ENCODE measurements around the gene SEMA4C.

Gene SEMA4C

GRCh38 chr2:96819128-96819875 lies 50.6 kb downstream of the SEMA4C start:
- no peak for ATAC-seq

- ATAC-seq, result no peak
Measured at GRCh38 chr2:96817882-96818281, 52.0 kb downstream of the SEMA4C start.

- ATAC-seq, result no peak
Measured at GRCh38 chr2:96816836-96817702, 52.8 kb downstream of the SEMA4C start.

- peak; percentile 89 to 92 for ATAC-seq
Measured at GRCh38 chr2:96816127-96816835, 53.6 kb downstream of the SEMA4C start, which contains the start of gene CNNM3. CNNM3 (plus strand) TSS chr2:96816268; CDS start chr2:96816278, 10 bp downstream.

DNA sequence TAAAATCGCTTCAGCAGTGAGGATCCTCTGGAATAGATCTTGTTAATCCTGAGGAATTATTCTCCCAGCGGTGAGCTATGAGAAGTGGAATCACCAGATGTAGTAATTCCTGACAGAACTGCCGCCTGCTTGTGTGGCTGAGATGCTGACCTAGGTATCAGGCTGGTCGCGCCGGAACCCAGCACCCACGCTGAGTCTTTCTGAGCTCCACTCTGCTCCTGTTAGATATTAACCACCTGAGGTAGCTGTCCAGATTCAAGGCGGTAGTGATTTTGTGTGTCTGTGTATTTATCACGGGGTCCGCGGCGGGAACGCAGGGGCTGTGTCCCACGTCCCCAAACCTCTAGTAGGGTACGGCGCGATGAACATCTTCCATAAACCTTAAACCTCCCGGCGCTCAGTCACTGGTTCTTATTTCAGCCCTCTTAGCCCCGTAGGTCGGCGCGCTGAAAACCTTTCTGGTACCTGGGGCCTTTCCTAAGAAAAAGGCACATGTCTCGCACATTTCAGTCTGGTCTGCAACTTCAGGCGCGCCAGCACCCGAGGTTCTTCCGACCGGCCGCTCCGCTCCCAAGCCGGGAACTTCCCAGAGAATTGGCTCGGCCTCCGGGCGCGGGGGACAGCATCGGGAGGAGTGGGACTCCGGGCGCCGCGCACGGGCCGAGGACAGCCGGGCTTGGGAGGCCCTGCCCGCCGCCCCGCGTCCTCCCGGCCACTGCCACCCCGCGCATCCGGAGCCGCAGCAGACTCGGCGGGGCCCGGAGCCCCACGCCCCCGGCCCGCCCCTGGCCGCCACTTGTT lies 54.4 kb downstream of the SEMA4C start:
- ATAC-seq, result no peak

DNA sequence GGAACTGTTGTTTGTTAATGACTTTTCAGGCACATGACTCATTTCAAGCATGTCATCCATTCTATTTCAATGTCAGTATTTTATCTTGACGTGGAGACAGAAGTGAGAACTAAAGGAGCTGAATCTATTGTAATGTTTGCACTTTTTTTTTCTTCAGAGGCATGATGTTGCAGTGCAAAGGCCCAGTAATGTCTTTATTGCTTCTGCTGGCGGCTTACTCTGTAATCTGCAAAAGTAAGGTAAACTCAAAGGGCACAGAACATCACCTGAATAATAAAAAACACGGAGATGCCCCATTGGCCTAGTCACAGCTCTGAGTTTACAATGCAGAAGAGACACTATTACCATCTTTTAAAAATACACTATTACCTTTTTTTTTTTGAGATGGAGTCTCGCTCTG lies 56.2 kb downstream of the SEMA4C start:
- ATAC-seq, result no peak

GRCh38 chr2:96811917-96812316 lies 58.0 kb downstream of the SEMA4C start:
- ATAC-seq, result no peak

DNA sequence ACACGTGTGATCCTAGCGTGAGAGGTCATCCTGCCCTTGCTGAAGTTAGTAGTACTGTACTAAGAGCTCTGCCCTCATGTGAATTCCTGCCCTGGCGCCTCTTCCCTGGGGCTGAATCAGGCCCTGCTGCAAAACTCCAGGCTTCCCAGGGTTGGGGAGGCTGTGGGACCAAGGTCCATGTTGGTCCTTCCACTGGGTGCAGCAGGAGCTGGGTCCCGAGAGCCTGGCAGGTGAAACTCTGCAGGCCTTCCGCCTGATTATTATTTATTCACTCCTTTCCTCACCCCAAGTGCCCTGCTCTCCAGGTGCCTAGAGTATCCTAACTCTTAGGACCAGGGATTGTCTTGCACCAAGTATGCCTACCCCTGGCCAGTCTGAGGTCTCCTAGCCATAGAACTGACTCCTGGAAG lies 59.1 kb downstream of the SEMA4C start:
- ATAC-seq, result no peak

DNA sequence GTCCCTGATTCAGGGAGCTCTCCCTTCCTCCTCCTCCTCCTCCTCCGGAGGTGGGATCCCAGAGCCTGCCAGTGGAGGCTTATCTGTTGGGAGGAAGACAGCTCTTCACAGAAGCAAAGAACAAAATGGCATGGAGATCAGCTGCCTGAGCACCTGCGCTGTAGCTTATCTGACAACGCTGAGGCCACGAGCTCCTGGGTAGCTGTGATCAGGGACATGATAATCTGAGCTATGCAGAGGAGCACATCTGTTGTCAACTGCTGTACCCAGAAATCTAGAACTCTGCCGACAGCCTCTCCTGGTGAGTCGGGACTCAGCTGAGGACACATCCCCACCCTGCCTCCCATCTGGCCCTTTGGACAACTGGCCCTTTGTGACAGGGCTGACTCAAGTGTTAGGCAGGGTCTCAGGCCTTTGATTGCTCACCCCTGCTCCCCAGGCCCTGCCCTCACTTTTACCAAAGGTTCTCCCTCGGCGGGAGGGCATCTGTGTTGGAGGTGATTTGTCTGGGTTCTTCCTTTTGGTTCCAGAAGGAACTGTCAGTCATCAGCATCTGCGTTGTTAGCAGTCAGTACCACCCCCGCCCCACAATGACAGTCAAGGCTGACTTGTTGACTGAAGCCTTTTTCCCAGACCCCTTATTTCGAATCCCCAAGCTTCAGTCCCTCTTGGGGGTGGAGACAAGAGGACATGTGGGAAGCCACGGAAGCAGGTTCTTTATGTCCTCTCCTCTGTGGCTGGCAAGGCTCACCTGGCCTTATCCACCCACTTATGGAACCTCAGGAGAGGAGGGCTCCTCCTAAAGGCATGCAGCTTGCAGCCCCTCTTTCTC lies 59.7 kb downstream of the SEMA4C start:
- no peak for ATAC-seq
